Stimulated activated naive CD8-positive, alpha-beta T cell treated with anti-CD3 and anti-CD28 coated beads, Interleukin-15, Interleukin-2, amounts not matched to agents 100 ng/mL and 50 ng/mL, for 24 hours (primary cell): ENCODE measurements around the gene FAM89A.

ENCODE experiments used
- H3K27ac Mint-ChIP-seq: one replicate; pipeline ENCODE4 v1.8.0; 2021; ENCODE audit warnings: mild to moderate bottlenecking, mixed read lengths
- H3K27me3 Mint-ChIP-seq: one replicate; pipeline ENCODE4 v1.8.0; 2021; ENCODE audit warnings: mixed read lengths
- H3K36me3 Mint-ChIP-seq: one replicate; pipeline ENCODE4 v1.8.0; 2021; ENCODE audit warnings: low read depth, mixed read lengths
- H3K4me1 Mint-ChIP-seq: one replicate; pipeline ENCODE4 v1.8.0; 2021; ENCODE audit warnings: low read depth, mixed read lengths
- H3K4me3 Mint-ChIP-seq: one replicate; pipeline ENCODE4 v1.8.0; 2021; ENCODE audit warnings: mild to moderate bottlenecking, mixed read lengths
- H3K9me3 Mint-ChIP-seq: one replicate; pipeline ENCODE4 v1.8.0; 2021; ENCODE audit warnings: mixed read lengths

FAM89A gene

DNA sequence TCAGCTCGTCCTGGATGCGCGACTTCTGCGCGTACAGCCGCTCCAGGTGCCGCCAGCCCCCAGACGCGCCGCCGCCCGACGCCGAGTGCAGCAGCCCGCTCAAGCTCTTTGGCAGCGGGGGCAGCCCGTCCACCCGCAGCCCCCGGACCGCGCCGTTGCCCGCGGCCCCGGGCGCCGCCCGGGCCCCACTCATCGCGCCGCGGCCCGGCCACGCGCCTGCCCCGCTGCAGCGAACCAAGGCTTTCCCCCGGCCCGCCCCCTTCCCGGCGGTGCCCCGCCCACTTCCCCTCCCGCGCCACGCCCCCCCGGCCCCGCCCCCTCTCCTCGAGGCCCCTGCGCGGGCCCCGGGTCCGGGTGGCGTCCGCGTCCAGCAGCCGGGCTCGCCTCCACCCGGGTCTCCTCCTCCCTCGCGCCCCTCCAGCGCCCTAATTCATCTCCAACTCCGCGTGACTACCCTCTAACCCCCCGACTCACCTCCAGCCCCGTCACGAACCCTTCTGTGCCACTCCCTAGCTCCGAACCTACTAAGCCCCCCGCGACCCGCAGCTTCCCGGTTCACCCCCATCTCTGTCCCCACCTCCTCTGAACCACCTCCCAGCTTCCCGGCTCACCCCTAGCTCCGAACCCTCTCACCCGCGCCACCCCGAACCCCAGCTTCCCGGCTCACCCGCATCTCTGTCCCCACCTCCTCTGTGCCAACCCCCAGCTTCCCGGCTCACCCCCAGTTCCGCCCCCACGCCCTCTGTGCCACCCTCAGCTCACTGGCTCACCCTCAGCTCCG is at the start of gene FAM89A:
FAM89A (minus strand) TSS at position 236 of the 781 bp plus-strand sequence; CDS start at position 193, 43 bp downstream.
- H3K9me3 Mint-ChIP-seq = no peaks in the 10 kb centered on the region
- peaks cover 35% of the 10 kb centered on the region for H3K4me1 Mint-ChIP-seq
- peak within 1 kb of the TSS; percentile 45 for H3K27ac Mint-ChIP-seq
- peaks cover 7% of the 10 kb centered on the region for H3K36me3 Mint-ChIP-seq
- peak within 1 kb of the TSS; percentile 85 for H3K4me3 Mint-ChIP-seq
- H3K27me3 Mint-ChIP-seq = peaks cover 6% of the 10 kb centered on the region

DNA sequence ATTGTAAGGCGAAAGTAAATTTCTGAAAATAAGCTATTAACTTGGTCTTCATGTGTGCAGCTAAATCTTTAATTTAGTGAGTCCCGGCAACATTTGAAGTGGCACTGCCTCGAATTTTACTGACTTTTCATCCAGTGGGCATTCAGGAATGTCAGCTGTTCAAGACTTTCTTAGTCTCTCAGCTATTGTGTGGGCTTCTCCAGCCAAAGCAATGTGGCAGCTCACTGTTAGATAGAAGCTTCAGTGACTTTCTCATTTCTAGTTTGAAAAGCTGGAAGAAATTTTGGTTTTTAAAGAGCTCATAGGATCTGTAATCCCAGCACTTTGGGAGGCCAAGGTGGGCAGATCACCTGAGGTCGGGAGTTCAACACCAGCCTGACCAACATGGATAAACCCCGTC is 44.3 kb upstream of the FAM89A start:
- H3K27ac Mint-ChIP-seq = no peak overlapping the region
- no peaks in the 10 kb centered on the region for H3K4me1 Mint-ChIP-seq
- H3K4me3 Mint-ChIP-seq = no peak overlapping the region
- no peaks in the 10 kb centered on the region for H3K36me3 Mint-ChIP-seq
- H3K27me3 Mint-ChIP-seq = peaks cover 15% of the 10 kb centered on the region
- H3K9me3 Mint-ChIP-seq = no peaks in the 10 kb centered on the region

DNA sequence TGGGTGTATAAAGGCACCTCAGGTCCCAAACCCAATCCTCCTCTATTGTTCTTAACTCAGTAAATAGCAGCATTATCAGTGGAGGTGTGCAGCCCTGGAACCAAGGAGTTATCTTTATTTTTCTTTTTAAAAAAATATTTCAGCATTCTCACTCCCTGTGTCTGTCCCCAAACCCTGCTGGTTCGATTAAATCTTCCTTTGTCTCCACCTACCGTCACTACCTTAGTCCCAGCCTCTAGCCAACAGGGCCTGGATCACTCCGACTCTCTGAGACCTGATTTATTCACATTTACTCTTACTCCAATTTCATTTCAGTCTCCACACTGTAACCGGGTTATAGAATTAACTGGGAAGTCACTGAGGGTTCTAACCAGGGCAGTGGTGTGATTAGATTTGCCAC is 39.1 kb upstream of the FAM89A start:
- H3K9me3 Mint-ChIP-seq = no peaks in the 10 kb centered on the region
- H3K4me3 Mint-ChIP-seq = no peak overlapping the region
- peaks cover 4% of the 10 kb centered on the region for H3K27me3 Mint-ChIP-seq
- no peak overlapping the region for H3K27ac Mint-ChIP-seq
- H3K36me3 Mint-ChIP-seq = no peaks in the 10 kb centered on the region
- H3K4me1 Mint-ChIP-seq = no peaks in the 10 kb centered on the region

DNA sequence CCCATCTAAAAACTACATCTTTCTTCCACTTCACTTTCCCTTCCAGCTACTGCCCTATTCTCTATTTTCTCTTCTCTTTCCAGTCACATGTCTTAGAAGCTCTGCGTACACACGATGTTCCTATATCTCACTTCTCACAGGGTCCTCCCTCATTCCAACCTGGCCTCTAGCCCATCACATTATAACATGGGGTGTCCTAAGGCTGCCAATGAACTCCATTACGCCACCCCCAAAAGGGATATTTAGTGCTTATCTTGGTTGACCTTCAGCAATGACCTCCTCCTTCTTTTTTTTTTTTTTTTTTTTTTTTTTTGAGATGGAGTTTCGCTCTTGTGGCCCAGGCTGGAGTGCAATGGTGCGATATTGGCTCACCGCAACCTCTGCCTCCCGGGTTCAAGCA is 38.2 kb upstream of the FAM89A start:
- H3K36me3 Mint-ChIP-seq = no peaks in the 10 kb centered on the region
- no peak overlapping the region for H3K27ac Mint-ChIP-seq

DNA sequence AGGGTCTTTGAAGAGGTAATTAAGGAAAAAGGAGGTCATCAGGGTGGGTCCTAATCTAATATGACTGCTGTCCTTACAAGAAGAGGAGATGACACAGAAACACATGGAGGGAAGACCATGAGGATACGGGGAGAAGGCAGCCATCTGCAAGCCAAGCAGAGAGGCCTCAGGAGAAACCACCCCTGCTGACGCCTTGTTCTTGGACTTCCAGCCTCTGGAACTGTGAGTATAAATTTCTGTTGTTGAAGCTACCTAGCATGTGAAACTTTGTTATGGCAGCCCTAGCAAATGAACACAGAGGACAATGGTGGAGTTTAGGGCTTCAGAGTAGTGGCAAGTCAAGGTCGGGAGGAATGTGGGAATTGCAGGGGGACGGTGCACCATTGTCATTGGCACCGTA is 36.7 kb upstream of the FAM89A start:
- H3K27me3 Mint-ChIP-seq = peaks cover 4% of the 10 kb centered on the region
- H3K4me3 Mint-ChIP-seq = no peak overlapping the region
- H3K9me3 Mint-ChIP-seq = no peaks in the 10 kb centered on the region
- no peaks in the 10 kb centered on the region for H3K4me1 Mint-ChIP-seq
- H3K36me3 Mint-ChIP-seq = no peaks in the 10 kb centered on the region
- H3K27ac Mint-ChIP-seq = no peak overlapping the region

More for the DNA sequence above, 38.2 kb upstream of the FAM89A start:
- no peaks in the 10 kb centered on the region for H3K4me1 Mint-ChIP-seq
- peaks cover 4% of the 10 kb centered on the region for H3K27me3 Mint-ChIP-seq
- no peaks in the 10 kb centered on the region for H3K9me3 Mint-ChIP-seq
- H3K4me3 Mint-ChIP-seq = no peak overlapping the region

DNA sequence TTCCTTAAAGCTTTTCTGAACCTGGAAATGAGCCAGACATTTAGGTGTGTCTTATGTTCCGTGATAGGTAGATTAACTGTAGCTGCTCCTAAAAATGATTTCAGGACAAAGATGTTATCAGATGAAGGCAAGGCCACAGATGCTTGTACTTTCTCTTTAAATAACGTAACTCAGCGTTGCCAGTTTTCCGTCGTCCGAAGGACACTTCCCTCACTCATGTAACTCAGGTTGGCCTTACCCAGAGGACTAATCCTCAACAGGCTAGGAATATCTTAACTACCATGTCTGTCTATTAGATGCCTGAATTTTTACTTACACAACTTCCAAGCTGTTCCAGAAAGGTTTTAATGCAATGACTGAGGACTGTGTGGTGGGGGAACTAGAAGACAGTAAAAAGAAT is 35.4 kb upstream of the FAM89A start:
- no peaks in the 10 kb centered on the region for H3K4me1 Mint-ChIP-seq
- no peak overlapping the region for H3K4me3 Mint-ChIP-seq
- H3K36me3 Mint-ChIP-seq = no peaks in the 10 kb centered on the region
- no peak overlapping the region for H3K27ac Mint-ChIP-seq
- H3K9me3 Mint-ChIP-seq = no peaks in the 10 kb centered on the region
- H3K27me3 Mint-ChIP-seq = no peaks in the 10 kb centered on the region

DNA sequence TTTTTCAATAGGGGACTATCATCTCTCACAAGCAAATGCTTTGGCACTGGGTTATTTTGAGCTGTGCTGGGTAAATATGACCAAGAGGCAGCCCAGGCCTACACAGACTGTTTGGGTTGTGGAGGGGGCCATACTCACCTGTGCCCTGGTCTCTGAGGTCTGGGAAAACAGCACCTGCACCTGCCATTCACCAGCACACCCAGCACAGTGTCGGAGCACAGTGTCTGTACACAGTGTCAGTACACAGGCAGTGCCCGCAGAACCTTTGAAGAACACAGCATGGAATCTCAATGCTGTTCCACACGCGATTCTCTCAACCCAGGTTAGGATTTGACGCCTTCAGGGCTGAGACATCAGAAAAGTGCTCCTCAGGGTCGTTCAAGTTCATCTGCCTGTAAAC is 35.0 kb upstream of the FAM89A start:
- H3K4me1 Mint-ChIP-seq = no peaks in the 10 kb centered on the region
- no peaks in the 10 kb centered on the region for H3K9me3 Mint-ChIP-seq
- no peak overlapping the region for H3K27ac Mint-ChIP-seq
- H3K36me3 Mint-ChIP-seq = no peaks in the 10 kb centered on the region
- no peak overlapping the region for H3K4me3 Mint-ChIP-seq
- no peaks in the 10 kb centered on the region for H3K27me3 Mint-ChIP-seq

DNA sequence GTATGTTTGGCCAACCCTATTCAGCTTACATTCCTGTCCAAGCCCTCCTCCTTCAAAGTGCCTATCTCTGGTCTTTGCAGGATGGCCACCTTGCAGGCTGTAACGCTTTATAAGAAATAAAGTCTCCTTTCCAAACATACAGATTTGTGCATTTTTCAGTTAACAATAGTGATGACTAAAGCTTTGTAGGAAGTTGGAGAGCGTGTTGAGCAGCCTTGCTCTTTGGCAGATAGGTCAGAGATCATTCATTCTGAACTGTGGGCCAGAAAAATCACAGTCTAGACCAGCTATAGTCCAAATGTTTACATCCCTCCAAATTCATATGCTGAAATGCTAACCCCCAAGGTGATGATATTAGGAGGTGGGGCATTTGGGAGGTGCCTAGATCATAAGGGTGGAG is 34.0 kb upstream of the FAM89A start:
- Mint-ChIP-seq H3K27me3 (no peaks in the 10 kb centered on the region), H3K36me3 (no peaks in the 10 kb centered on the region), H3K9me3 (no peaks in the 10 kb centered on the region), H3K27ac (no peak overlapping the region), H3K4me1 (no peaks in the 10 kb centered on the region), H3K4me3 (no peak overlapping the region)

DNA sequence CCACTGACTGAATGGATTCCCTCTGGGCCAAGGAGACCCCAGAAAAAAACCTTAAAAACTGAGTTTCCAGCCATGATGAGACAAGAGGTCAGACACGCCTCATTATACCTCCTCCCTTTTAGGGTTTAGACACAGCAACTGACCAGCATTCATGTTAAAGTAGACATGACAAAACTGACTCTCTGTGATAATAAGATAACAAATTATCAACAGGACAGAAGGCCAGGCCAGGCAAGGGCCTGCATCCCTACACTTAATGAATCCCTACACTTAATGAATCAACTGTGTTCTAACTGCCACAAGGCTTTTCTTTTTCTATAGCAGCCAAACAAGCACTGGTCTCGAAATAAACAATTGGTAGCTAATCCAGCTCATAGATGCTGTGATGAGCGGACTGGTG is 33.3 kb upstream of the FAM89A start:
- Mint-ChIP-seq H3K27me3 (no peaks in the 10 kb centered on the region), H3K9me3 (no peaks in the 10 kb centered on the region), H3K4me3 (no peak overlapping the region), H3K36me3 (no peaks in the 10 kb centered on the region), H3K27ac (no peak overlapping the region), H3K4me1 (no peaks in the 10 kb centered on the region)

DNA sequence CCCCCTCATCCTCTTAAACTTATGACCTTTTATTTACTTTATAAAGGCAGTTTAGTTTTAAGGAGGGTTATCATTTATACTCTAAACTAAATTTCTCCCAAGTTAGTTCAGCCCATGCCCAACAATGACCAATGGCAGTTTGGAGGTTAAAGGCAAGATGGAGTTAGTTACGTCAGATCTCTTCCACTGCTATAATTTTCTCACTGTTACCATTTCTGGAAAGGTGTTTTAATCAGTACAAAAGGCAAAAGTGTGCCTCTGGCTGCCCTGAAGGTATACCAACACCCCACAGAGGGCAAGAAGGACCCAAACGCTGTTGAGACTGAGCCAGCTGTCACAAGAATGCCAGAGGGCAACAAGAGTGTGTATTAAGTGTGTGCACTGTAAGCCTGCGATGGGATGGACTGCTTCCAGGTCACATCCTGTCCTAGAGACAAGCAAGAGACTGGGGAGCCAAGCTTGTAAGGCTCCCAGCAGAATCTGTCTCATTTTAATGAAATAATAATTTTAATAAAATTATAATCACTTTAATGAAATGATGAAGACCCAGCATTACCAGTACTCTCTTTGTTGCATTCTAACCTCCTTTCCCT is 32.5 kb upstream of the FAM89A start:
- H3K36me3 Mint-ChIP-seq = no peaks in the 10 kb centered on the region
- no peak overlapping the region for H3K4me3 Mint-ChIP-seq
- H3K9me3 Mint-ChIP-seq = no peaks in the 10 kb centered on the region
- H3K27me3 Mint-ChIP-seq = no peaks in the 10 kb centered on the region
- no peak overlapping the region for H3K27ac Mint-ChIP-seq
- H3K4me1 Mint-ChIP-seq = no peaks in the 10 kb centered on the region

DNA sequence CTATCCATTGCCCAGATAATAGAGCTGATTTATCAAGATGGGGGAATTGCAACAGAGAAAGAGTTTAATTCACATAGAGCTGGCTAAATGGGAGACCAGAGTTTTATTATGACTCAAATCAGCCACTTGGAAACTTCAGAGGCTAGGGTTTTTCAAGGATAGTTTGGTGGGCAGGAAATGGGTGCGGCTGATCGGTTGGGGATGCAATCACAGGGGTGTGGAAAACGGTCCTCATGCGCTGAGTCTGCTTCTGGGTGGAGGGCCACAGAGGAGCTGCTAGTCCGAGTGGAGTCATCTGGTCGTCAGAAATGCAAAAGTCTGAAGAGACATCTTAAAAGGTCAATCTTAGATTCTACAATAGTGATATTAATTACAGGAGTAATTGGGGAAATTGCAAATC is 32.0 kb upstream of the FAM89A start:
- no peak overlapping the region for H3K27ac Mint-ChIP-seq
- H3K4me1 Mint-ChIP-seq = no peaks in the 10 kb centered on the region
- H3K27me3 Mint-ChIP-seq = peaks cover under 1% of the 10 kb centered on the region
- H3K36me3 Mint-ChIP-seq = no peaks in the 10 kb centered on the region
- no peaks in the 10 kb centered on the region for H3K9me3 Mint-ChIP-seq
- H3K4me3 Mint-ChIP-seq = no peak overlapping the region

DNA sequence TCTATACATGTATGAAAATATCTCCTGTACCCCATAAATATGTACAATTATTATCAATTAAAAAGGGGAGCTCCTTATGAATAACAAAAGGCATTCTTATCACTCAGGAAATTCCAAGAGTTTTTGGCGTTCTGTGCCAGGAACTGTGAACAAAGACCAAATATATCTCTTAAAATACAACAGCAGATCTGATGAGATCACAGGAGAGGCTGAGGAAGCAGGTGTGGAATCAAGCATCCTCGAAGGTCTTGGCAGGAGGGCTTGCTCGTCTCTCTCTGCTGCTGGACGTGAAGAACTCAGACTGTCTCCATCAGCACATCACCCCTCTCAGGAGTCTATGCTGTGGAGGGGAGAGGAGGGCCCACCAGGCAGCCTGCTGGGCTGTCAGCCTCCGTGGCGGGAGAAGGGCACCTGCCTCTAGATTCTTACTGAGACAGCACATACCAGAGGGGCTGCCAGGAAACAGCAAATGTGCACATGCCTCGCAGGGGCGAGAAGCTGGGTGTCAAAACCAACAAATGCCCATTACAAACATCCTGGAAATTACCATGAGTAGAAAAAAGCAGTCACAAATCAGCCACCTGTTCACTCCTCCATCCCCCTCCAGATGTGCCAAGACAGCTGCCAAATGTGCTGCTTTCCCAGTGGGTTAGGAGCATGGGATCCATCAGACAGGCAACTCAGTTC is 30.8 kb upstream of the FAM89A start:
- H3K27ac Mint-ChIP-seq = no peak overlapping the region
- no peaks in the 10 kb centered on the region for H3K9me3 Mint-ChIP-seq
- H3K27me3 Mint-ChIP-seq = peaks cover 7% of the 10 kb centered on the region
- no peaks in the 10 kb centered on the region for H3K4me1 Mint-ChIP-seq
- H3K4me3 Mint-ChIP-seq = no peak overlapping the region
- no peaks in the 10 kb centered on the region for H3K36me3 Mint-ChIP-seq

DNA sequence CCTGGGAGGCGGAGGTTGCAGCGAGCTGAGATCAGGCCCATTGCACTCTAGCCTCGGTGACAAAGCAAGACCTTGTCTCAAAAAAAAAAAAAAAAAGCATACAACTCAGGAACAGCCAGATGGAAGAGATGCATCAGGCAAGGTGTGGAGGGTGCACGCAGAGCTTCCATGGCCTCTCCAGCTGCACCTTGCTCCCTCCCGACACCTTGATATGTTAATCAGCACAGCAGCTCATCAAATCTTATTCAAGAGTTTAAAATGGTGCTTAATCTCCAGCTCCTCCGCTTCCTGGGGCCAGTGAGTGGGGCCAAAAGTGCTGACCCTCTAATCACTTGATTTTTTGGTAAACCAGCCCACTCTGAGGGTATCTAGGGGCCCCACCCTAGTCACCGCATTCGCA is 29.3 kb upstream of the FAM89A start:
- H3K27me3 Mint-ChIP-seq = peaks cover 7% of the 10 kb centered on the region
- no peaks in the 10 kb centered on the region for H3K4me1 Mint-ChIP-seq
- H3K36me3 Mint-ChIP-seq = no peaks in the 10 kb centered on the region
- H3K27ac Mint-ChIP-seq = no peak overlapping the region
- no peaks in the 10 kb centered on the region for H3K9me3 Mint-ChIP-seq
- H3K4me3 Mint-ChIP-seq = no peak overlapping the region

DNA sequence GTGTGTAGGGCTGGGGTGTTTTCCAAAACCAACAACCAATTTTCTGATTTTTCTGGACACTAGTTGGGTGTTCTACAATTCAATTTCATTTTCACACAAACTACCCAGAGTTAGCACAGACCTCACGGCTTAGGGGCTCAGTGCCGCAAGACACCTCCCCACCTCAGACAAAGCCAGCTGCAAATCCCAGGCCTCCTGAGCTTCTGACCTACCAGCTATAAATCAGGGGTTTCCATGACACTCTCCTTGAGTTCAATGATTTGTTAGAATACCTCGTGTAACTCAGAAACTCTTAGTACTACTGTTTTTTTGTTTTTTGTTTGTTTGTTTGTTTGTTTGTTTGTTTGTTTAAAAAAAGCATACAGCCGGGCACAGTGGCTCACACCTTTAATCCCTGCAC is 28.7 kb upstream of the FAM89A start:
- Mint-ChIP-seq H3K36me3 (no peaks in the 10 kb centered on the region), H3K27me3 (peaks cover 7% of the 10 kb centered on the region), H3K9me3 (no peaks in the 10 kb centered on the region), H3K4me3 (no peak overlapping the region), H3K4me1 (no peaks in the 10 kb centered on the region), H3K27ac (no peak overlapping the region)

DNA sequence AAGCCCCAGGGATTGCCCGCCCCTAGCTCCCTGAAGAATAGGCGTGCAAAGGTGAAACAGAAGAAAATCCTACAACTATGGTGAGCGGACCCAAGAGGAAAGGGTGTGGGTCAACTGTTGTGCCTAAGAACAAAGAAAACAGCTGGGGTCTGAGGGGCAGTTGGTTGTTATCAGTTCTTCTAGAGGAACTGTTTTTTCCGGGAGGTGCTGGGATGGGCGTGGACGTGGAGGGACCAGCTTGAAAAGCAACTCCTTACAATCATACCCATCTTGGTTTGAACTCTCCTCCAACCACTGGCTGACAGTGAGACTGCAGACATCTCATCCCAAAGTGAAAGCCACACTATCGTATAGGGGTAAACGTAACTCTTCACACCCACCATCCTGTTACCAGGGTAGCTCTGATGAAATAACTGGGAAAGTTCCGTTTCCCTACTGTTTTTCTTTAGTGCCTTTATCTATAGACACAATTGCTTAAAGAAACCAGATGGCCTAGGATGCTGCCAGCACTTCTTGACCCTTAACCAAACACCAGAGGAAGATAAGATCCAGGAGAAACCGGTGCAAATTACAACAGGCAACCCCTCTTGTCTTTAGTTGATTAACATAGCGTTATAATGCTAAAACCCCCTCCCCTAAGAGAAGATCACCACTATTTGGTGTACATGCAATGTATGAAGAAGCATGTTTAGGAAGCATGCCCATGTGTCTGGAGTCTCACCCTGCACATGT is 25.6 kb upstream of the FAM89A start:
- no peaks in the 10 kb centered on the region for H3K4me1 Mint-ChIP-seq
- H3K9me3 Mint-ChIP-seq = no peaks in the 10 kb centered on the region
- no peaks in the 10 kb centered on the region for H3K36me3 Mint-ChIP-seq
- H3K27ac Mint-ChIP-seq = no peak overlapping the region
- H3K4me3 Mint-ChIP-seq = no peak overlapping the region
- peaks cover 12% of the 10 kb centered on the region for H3K27me3 Mint-ChIP-seq
